Measurements from ENCODE around the gene FAM210B.
"Not testable (repeated sequence)": the region's sequence is repeated elsewhere in the genome, so short reads cannot be mapped to it uniquely, and the experiment has no call there.

FAM210B gene

DNA sequence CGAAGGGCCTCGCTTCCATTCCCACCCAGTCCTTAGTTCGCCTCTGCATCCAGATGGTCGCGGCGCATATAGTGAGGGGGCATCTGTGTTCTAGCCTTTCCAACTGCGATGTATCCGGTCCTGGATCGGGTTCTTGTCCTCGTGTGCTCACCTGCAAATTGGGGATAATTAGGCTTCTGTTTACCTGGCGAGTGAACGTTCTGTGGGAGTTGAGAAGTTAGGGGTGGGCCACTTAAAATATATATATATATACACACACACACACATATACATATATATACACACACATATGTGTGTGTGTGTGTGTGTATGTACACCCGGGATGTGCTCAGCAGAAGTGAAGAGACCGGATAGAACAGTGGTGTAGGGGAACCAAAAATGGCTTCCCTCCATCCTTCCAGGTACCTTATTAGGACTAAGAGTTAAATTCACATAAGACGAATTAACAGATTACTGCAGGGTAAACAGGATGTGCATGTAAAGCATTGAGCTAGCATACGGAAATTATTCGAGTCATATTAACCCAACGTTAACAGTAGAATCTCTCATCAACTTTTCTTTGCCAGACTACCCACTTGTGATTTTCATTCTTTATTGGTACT, 34.2 kb downstream of the FAM210B start:
- DNase-seq (ENCODE audit: low read depth) = no peak

DNA sequence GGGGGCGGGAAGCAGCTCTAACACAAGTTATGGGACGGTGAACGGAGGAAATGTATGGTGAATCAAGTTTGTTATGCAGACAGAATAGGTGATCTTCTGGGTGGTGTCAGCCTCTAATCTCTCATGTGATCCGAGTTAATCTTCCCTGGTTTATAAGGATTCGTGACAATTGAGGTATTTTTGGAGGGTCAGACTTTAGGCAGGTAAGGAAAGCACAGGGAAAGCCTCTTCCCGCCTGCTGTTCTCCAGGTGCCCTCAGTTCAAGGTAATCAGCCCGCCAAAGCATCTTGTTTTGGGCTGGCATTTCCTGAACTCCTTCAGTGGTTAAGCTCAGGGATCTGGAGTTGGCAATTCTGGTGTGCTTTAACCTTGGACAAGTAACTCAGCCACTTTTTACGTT, 34.9 kb downstream of the FAM210B start:
- DNase-seq (ENCODE audit: low read depth) = no peak

- no peak for DNase-seq (ENCODE audit: low read depth)
Observed at GRCh38 chr20:56395166-56395565, 36.4 kb downstream of the FAM210B start.

GRCh38 chr20:56400001-56400640, 41.3 kb downstream of the FAM210B start:
- DNase-seq (ENCODE audit: low read depth) = peak; percentile 43

DNA sequence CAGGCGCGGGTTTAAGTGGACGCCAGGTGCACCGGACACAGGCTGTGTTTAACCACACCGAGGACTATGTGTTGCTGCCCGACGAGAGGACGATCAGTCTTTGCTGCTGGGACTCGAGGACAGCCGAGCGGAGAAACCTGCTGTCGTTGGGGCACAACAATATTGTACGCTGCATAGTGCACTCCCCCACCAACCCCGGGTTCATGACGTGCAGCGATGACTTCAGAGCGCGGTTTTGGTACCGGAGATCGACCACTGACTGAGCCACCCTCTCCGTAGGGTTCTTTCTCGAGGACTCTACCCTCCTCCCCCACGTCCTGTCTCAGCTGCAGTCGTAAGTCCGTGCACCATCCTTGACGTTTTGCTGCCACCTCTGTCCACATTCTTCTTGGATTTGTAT, 44.7 kb downstream of the FAM210B start:
- DNase-seq (ENCODE audit: low read depth) = no peak

GRCh38 chr20:56405356-56405755, 46.6 kb downstream of the FAM210B start:
- DNase-seq (ENCODE audit: low read depth) = not testable (repeated sequence)

GRCh38 chr20:56406910-56407309, 48.1 kb downstream of the FAM210B start:
- no peak for DNase-seq (ENCODE audit: low read depth)

DNA sequence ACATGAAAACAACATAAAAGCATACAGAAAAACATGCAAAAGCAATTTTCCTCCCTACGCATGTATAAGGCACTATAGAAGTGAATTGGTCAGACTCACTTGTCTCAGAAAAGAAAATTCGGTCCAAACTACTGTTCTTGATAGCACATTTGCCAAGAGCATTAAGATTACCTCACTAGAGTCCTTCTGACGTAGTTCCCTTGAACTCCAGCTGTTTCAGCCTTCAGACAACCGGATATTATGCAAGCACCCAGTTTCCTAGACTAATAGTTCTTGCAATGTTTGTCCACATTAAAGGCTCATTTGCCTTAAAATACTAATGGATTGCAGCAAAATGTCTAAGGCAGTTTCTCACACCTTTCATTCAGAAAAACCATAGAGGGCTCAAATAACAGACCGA, 50.7 kb downstream of the FAM210B start:
- no peak for DNase-seq (ENCODE audit: low read depth)

DNA sequence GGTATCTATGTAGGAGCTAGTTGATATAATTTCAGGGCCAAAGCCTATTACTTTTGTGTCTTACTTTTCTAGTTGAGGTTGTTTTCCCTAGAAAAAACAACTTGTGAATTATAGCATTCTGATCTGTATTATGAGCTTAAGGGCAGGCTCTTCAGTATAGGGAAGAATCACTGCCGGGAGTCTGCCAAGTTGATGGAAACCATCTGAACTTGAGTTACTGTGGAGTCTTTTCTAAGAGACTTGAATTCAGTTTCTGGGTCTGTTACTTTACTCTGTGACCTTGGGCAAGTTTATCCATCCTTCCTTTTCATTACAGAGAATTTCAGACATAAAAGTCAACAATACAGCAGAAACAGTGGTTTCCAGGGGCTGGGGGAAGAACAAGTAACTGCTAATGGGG, 51.2 kb downstream of the FAM210B start:
- no peak for DNase-seq (ENCODE audit: low read depth)

GRCh38 chr20:56411287-56411686, 52.5 kb downstream of the FAM210B start:
- not testable (repeated sequence) for DNase-seq (ENCODE audit: low read depth)

- DNase-seq (ENCODE audit: low read depth) = no peak
Observed at GRCh38 chr20:56411759-56412472, 53.1 kb downstream of the FAM210B start, which contains the start of gene CASS4. TSS of gene CASS4 (plus strand) at chr20:56412260. CDS start at chr20:56412459, 199 bp downstream.

DNA sequence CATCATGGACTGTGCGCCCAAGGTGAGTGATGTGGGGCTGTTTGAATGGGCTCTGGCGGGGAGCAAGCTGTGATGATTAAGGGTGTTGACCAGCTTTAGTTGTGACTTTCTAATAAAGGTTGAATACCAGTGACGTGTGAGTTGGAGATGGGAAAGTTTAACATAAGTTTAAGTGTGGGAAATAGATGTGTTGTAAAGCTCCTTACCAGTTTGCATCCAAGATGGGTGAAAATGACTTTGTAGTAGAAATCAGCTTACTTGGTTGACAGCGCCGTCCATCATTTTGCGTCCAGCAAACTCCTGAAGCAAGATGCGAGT, 53.7 kb downstream of the FAM210B start:
- no peak for DNase-seq (ENCODE audit: low read depth)

DNA sequence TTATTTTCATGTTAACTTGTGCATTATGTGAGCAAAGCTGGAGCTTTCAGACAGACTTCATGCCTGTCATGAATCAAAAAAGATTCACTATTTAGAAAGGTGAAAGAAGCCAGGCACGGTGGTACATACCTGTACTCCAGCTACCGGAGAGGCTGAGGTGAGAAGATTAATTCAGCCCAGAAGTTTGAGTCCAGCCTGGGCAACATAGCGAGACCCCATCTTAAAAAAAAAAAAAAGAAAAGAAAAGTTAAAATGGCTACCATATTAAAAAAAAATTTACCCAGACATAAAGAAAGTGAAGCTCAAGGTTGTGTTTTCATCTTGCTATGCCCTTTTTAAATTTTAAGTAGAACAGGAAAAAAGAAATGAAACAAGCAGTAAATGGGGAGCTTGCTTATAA, 54.2 kb downstream of the FAM210B start:
- DNase-seq (ENCODE audit: low read depth) = no peak

DNA sequence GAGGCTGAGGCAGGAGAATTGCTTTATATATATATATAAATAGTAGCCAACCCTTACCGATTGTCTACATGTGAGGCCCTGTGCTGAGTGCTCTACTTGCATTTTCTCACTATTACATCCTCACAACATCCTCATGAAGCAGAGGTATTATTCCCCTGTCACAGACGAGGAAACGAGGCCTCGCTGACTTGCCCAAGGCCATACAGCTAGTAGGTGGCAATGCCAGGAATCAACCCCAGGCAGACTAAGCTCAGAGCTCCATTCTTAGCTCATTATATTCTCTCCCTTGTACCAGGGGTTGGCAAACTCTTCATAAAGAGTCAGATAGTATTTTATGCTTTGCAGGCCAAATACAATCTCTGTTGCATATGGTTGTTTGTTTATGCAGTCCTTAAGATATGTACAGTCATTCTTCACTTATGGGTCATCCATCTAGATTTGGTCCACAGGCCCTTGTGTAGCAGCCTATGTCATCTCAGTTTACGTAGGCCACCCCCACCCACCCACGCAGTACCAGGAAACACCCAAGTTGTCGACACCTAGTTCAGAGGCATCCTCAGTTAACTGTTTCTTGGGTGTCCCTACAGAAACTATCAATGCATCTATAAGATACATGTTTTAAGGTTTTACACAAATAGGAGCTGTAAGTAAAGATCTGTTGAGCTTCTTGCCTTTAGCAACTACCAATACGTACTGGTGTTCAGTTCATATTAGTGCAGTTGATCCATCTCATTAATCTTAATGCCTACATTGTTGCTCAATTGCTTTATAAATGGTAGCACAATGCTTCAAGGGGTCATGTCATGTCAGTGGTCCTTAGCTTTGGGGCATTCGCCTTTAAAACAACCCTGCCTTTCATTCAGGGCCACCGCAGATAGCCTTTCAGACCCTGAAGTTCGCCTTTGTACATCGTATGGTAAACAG, 56.3 kb downstream of the FAM210B start:
- DNase-seq (ENCODE audit: low read depth) = no peak

DNA sequence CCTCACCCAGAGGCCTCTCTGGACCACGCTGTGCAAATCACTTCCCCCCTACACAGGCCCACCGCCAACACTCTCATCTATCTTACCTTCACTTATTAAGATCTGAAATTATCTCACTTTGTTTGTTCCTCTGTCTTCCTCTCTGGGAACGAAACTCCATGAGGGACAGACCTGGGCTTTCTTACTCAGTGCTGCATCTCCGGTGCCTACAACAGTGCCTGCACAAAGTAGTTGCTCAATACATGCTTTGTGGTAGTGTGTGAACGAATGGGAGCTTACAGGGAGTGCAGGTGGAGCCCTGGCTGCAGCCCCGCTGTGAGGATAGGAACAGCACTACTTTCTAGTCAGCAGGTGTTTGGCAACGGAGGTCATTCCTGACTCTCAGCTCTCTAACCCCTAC, 58.6 kb downstream of the FAM210B start:
- DNase-seq (ENCODE audit: low read depth) = no peak

- no peak for DNase-seq (ENCODE audit: low read depth)
Observed at GRCh38 chr20:56417911-56418310, 59.1 kb downstream of the FAM210B start.
